Heart right ventricle (tissue), 16 donors: ENCODE results near the gene PFDN6. TPM values are rescaled to one million over a fixed set of nuclear protein-coding genes. Genes with fewer than 3 reads are reported as not detected.
A peak's percentile ranks its signal among the peaks of the same experiment; 100 is the strongest.
"Not testable (repeated sequence)": the region's sequence is repeated elsewhere in the genome, so short reads cannot be mapped to it uniquely, and the experiment has no call there.

Source experiments
- ATAC-seq, 8 donors: fragments of 200-7000 bp; cut with Tn5 transposase; one replicate each; pipeline ENCODE4 v1.9.1; 2020; ENCODE audit warnings: mild to moderate bottlenecking in 8 of 8, moderate library complexity in 8 of 8, moderate number of reproducible peaks in 1 of 8
- DNase-seq, 2 donors: peaks; one replicate each; pipeline ENCODE4 v3.0.0-alpha.2; 2020
- H3K27ac ChIP-seq, 10 donors: fragments of 200-600 bp; sonication (generic) in 2 of 10; one replicate each; pipeline versions ENCODE4 v1.5.0 to v1.8.0; 2020 to 2022; ENCODE audit warnings: mild to moderate bottlenecking in 3 of 10
- H3K27me3 ChIP-seq, 7 donors: fragments of 200-600 bp; one replicate each; pipeline ENCODE4 v1.8.0; 2021 to 2022; ENCODE audit warnings: mild to moderate bottlenecking in 2 of 7
- H3K36me3 ChIP-seq, 9 donors: fragments of 200-600 bp; sonication (generic) in 1 of 9; one replicate each; pipeline versions ENCODE4 v1.5.0 to v1.8.0; 2020 to 2022; ENCODE audit warnings: mild to moderate bottlenecking in 2 of 9
- H3K4me1 ChIP-seq, 9 donors: fragments of 200-600 bp; sonication (generic) in 1 of 9; one replicate each; pipeline versions ENCODE4 v1.5.0 to v1.8.0; 2020 to 2022; ENCODE audit warnings: mild to moderate bottlenecking in 4 of 9
- H3K4me3 ChIP-seq, 10 donors: fragments of 200-600 bp; sonication (generic) in 2 of 10; one replicate each; pipeline versions ENCODE4 v1.5.0 to v1.8.0; 2020 to 2022; ENCODE audit warnings: mild to moderate bottlenecking in 7 of 10, moderate library complexity in 2 of 10
- H3K9me3 ChIP-seq, 11 donors: fragments of 200-600 bp in 10 of 11; sonication (generic) in 2 of 11; one replicate each; pipeline versions ENCODE4 v1.5.0 to v1.8.0; 2013 to 2022; ENCODE audit warnings: mild to moderate bottlenecking in 2 of 11, control low read depth in 1 of 11, moderate library complexity in 1 of 11
- CTCF ChIP-seq, 9 donors: fragments of 200-600 bp; sonication (generic) in 2 of 9; IDR thresholded peaks; one replicate each; pipeline versions ENCODE4 v1.5.0 to v1.8.0; 2021 to 2022; ENCODE audit warnings: antibody characterized with exemption in 9 of 9, mild to moderate bottlenecking in 5 of 9, moderate library complexity in 1 of 9
- WGBS, 2 donors: extraction: QIAGEN DNeasy Blood & Tissue Kit; methylation state at CpG; one replicate each; pipeline ENCODE4 v1.1.7; 2013; ENCODE audit warnings: inconsistent platforms in 1 of 2; 5-methylcytosine and 5-hydroxymethylcytosine counted together
- intact Hi-C, 10 donors: fragments of 100-400 bp; cut with DNase I; formaldehyde crosslinking; loops; one replicate each; pipeline versions ENCODE4 v1.11.1 to v1.14.2; 2022
- polyA plus RNA-seq, 2 donors: library from polyadenylated mRNA; stranded (reverse); fragments of 200-250 nt; gene quantifications; one replicate each; pipeline ENCODE4 v1.2.3, GENCODE V29; 2013
- total RNA-seq, 10 donors: library from RNA; stranded (reverse); fragmentation: NEBNext Ultra II Directional in 3 of 10; extraction: Animal tissue kit (Norgen Biotek cat#: 25700) in 3 of 10; gene quantifications; one replicate each; pipeline versions ENCODE4 v1.2.1 to v1.2.4, GENCODE V29; 2021 to 2023
- donor health status: Arrhythmogenic right ventricular cardiomyopathy.
- donor health status: ischemic (EF 13 %, LVEDD 7.1; RV severe dilation, severe dysfunction).
- donor health status: healthy with polysubstance abuse.
- donor health status: DM: no; HTN: yes; CAD: no.
- donor health status: DM: no; HTN: no; CAD: no.
- donor health status: ischemic (EF 25% LVEDD 6.9; RV normal size, moderate dysfunction).
- donor health status: ischemic (EF 25% LVEDD 5.7; RV mildly dilated, moderate dysfunction).
- donor health status: healthy.
- donor health status: DM: yes; HTN: yes; CAD: no.
- donor health status: Ischemic cardiomyopathy.
- donor health status: ischemic (EF 35%, LVEDD 5.7; RV mildly dilated, moderate dysfunction).
- donor health status: nonischemic (EF 11% LVEDD 7.7; RV severe dilation, severe dysfunction).
- donor health status: DM: yes; HTN: yes; CAD: no.
- donor health status: PGD.
- donor health status: ischemic (EF 29% LVEDD 5.4; RV normal size, mild dysfunction).
- donor health status: nonischemic (EF 23%, LVEDD 6.1; RV moderate dilation, normal function).

Gene PFDN6
- total and polyA plus RNA-seq, 12 donors = 31.7 to 448 (median 43.4) TPM

GRCh38 chr6:33279257-33279695 lies 10.1 kb upstream of the PFDN6 start:
- 76 to 78% methylated on average over 13 of the region's 13 CpGs for WGBS, 2 donors
- Histone ChIP-seq H3K27ac (no peak overlapping the region), H3K36me3 (peaks cover 0 to 89% (median 14%) of the 10 kb centered on the region in 9 donors), H3K27me3 (no peaks in the 10 kb centered on the region), H3K4me3 (no peak overlapping the region), H3K4me1 (peaks cover 3 to 48% (median 33%) of the 10 kb centered on the region in 9 donors), H3K9me3 (no peaks in the 10 kb centered on the region)
- ATAC-seq = no peak
- no peak for TF ChIP-seq CTCF (IDR thresholded peaks at IDR 0.05)
- intact Hi-C loops = loop anchor here in 1 of 10 donors (2.0 kb wide), 1 partner anchor 66 kb away; no protein-coding TSS in a partner anchor
- DNase-seq = no peak

GRCh38 chr6:33279971-33280511 lies 9.4 kb upstream of the PFDN6 start:
- peaks cover 0 to 89% (median 10%) of the 10 kb centered on the region in 9 donors for H3K36me3 ChIP-seq
- WGBS, 2 donors = 64 to 69% methylated on average over 5 of the region's 5 CpGs
- H3K9me3 ChIP-seq = no peaks in the 10 kb centered on the region
- intact Hi-C loops = loop anchor here in 1 of 10 donors (2.0 kb wide), 1 partner anchor 65 kb away; no protein-coding TSS in a partner anchor
- TF ChIP-seq CTCF (IDR thresholded peaks at IDR 0.05) = peak in 6 of 9 donors; percentile 16 to 52 (median 44)
- no peaks in the 10 kb centered on the region for H3K27me3 ChIP-seq
- no peak overlapping the region for H3K4me3 ChIP-seq
- DNase-seq (no peak), ATAC-seq (no peak)
- H3K4me1 ChIP-seq = peaks cover 3 to 40% (median 27%) of the 10 kb centered on the region in 9 donors
- no peak overlapping the region for H3K27ac ChIP-seq

- WGBS, 2 donors = 85 to 93% methylated on average over 6 of the region's 6 CpGs
- no peaks in the 10 kb centered on the region for H3K9me3 ChIP-seq
- no peaks in the 10 kb centered on the region for H3K27me3 ChIP-seq
- TF ChIP-seq CTCF (IDR thresholded peaks at IDR 0.05) = no peak
- no peak overlapping the region for H3K4me3 ChIP-seq
- no peak for ATAC-seq
- H3K36me3 ChIP-seq = peaks cover 0 to 89% (median 10%) of the 10 kb centered on the region in 9 donors
- peaks cover 3 to 36% (median 22%) of the 10 kb centered on the region in 9 donors for H3K4me1 ChIP-seq
- intact Hi-C loops = no loop called here
- no peak for DNase-seq
- H3K27ac ChIP-seq = no peak overlapping the region
These were observed 8.9 kb upstream of the PFDN6 start for GRCh38 chr6:33280539-33280938.

GRCh38 chr6:33285214-33285613 lies 4.2 kb upstream of the PFDN6 start:
- H3K4me3 ChIP-seq, ATAC-seq, H3K27ac ChIP-seq, DNase-seq, H3K27me3 ChIP-seq, intact Hi-C loops, H3K9me3 ChIP-seq: not testable (repeated sequence)
- Histone ChIP-seq H3K4me1 (peaks cover 3 to 20% (median 17%) of the 10 kb centered on the region in 9 donors), H3K36me3 (peaks cover 0 to 77% (median 7%) of the 10 kb centered on the region in 9 donors)
- WGBS, 2 donors = 94 to 95% methylated on average over 4 of the region's 4 CpGs
